GM19099 (cell line): ENCODE measurements around the gene DYNC2LI1.

Source experiments
- POLR2A ChIP-seq: IDR thresholded peaks from 3 replicates; pipeline ENCODE4 v1.6.1; 2011; ENCODE audit warnings: low read depth; ENCODE audit not compliant: insufficient read length; ENCODE audit errors: extremely low read depth

Gene DYNC2LI1

GRCh38 chr2:43794956-43795355, 21.1 kb downstream of the DYNC2LI1 start:
- no peak for TF ChIP-seq POLR2A

- TF ChIP-seq POLR2A, result no peak
These were observed 22.4 kb downstream of the DYNC2LI1 start for GRCh38 chr2:43796206-43796605.

- TF ChIP-seq POLR2A, result no peak
These were observed 24.5 kb downstream of the DYNC2LI1 start for GRCh38 chr2:43798300-43798699.

- no peak for TF ChIP-seq POLR2A
These were observed 27.1 kb downstream of the DYNC2LI1 start for GRCh38 chr2:43800894-43801293.

- no peak for TF ChIP-seq POLR2A
These were observed 28.3 kb downstream of the DYNC2LI1 start for GRCh38 chr2:43802135-43802534.

- no peak for TF ChIP-seq POLR2A
These were observed 29.3 kb downstream of the DYNC2LI1 start for GRCh38 chr2:43803113-43803512.

- no peak for TF ChIP-seq POLR2A
These were observed 32.8 kb downstream of the DYNC2LI1 start for GRCh38 chr2:43806719-43807031.

GRCh38 chr2:43810452-43810851, 36.6 kb downstream of the DYNC2LI1 start:
- no peak for TF ChIP-seq POLR2A

- TF ChIP-seq POLR2A, result no peak
These were observed 37.0 kb downstream of the DYNC2LI1 start for GRCh38 chr2:43810888-43811287.

GRCh38 chr2:43812006-43812405, 38.2 kb downstream of the DYNC2LI1 start:
- no peak for TF ChIP-seq POLR2A

GRCh38 chr2:43812947-43813346, 39.1 kb downstream of the DYNC2LI1 start:
- TF ChIP-seq POLR2A, result no peak

- TF ChIP-seq POLR2A, result no peak
These were observed 40.9 kb downstream of the DYNC2LI1 start for GRCh38 chr2:43814711-43815110.

- TF ChIP-seq POLR2A, result no peak
These were observed 44.9 kb downstream of the DYNC2LI1 start for GRCh38 chr2:43818761-43819160.

GRCh38 chr2:43819491-43820163, 45.8 kb downstream of the DYNC2LI1 start:
- TF ChIP-seq POLR2A, result no peak

GRCh38 chr2:43822839-43823238, 49.0 kb downstream of the DYNC2LI1 start:
- no peak for TF ChIP-seq POLR2A

GRCh38 chr2:43823751-43824150, 49.9 kb downstream of the DYNC2LI1 start:
- TF ChIP-seq POLR2A, result no peak

- TF ChIP-seq POLR2A, result no peak
These were observed 50.7 kb downstream of the DYNC2LI1 start for GRCh38 chr2:43824512-43824911.

- TF ChIP-seq POLR2A, result no peak
These were observed 51.2 kb downstream of the DYNC2LI1 start for GRCh38 chr2:43824951-43825493.

GRCh38 chr2:43825841-43826240, 52.0 kb downstream of the DYNC2LI1 start:
- TF ChIP-seq POLR2A, result no peak
